DND-41 (cell line): Measurements from ENCODE around the gene ERN2.

Experiments
- CTCF ChIP-seq: IDR thresholded peaks from 2 replicates; pipeline ENCODE4 v1.5.1; 2012; ENCODE audit warnings: borderline replicate concordance, low read length, moderate library complexity, mild to moderate bottlenecking; ENCODE audit not compliant: poor library complexity, severe bottlenecking; ENCODE audit errors: extremely low read depth
- EZH2 ChIP-seq: IDR thresholded peaks from 3 replicates; pipeline ENCODE4 v1.6.1; 2012; ENCODE audit warnings: borderline replicate concordance, low read depth, mild to moderate bottlenecking, moderate library complexity, low read length, inconsistent platforms; ENCODE audit not compliant: severe bottlenecking

GRCh38 chr16:23724096-23724784 is 11.2 kb upstream of the ERN2 start:
- TF ChIP-seq CTCF (no peak), EZH2 (no peak)
